DMS153 treated with DMSO at 0.1 percent for 48 hours (cell line): ENCODE data around the gene AP2M1.
"Not testable (repeated sequence)": the region's sequence is repeated elsewhere in the genome, so short reads cannot be mapped to it uniquely, and the experiment has no call there.

Experiments used
- DNase-seq: peaks from one replicate; lab custom pipeline; 2025; ENCODE audit not compliant: unreplicated experiment; lab: John Stamatoyannopoulos, UW

The AP2M1 gene

DNA sequence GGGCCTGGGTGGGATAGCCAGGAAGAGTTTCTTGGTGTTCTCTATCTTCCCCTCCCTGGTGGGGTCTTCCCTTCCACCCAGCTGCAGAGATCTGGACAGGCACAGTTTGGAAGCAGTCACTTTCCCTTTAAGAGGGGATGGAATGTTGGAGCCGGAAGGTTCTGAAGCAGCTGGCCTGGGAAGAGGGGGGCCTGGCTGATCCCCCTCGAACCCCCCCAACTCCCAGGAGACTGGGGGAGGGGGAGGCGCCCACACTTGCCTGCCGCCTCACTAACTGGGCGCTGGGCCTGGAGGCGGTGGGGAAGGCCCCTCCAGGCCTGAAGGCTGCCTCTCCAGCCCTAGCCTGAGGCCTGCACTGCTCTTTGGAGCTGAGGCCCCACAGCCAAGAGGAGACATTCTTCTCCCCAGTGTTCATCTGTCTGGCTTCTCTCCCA, 18.1 kb upstream of the AP2M1 start:
- no peak for DNase-seq

DNA sequence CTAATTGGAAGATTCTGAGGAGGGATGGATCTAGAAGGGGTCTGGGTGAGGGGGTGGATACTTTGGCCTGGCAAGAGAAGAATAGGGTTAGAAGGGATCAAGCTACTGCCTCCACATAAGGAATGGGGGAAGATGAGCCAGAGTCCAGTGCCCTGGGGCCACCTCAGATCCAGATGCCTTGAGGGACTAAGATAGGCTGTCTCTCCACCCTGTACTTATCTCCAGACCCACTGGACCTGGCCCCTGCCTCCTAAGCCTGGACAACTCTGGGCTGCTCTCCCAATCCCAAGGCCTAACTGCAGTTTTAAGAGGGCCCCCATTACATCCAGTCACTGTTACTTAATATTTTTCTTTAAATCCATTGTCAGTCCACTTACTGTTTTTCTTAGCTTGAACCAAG, 17.4 kb upstream of the AP2M1 start:
- DNase-seq, result no peak

DNA sequence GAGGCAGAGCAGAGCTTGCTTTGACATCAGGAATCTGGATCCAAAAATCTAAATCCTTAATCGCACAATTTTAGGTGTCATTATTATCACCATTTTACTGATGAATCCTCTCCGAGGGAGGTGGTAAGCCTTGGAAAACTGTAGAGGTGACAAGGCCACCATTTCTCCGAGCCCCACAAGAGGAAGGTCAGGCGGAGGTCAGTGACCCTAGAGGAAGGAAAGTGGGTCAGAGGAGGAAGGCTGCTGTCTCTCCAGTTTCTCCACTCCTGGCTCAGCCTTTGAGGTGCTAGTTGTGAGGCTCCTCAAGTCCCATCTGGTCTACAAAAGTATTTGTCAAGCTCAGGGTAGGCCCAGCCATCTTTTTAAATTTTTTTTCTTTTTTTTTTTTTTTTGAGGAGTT, 16.3 kb upstream of the AP2M1 start:
- no peak for DNase-seq

DNA sequence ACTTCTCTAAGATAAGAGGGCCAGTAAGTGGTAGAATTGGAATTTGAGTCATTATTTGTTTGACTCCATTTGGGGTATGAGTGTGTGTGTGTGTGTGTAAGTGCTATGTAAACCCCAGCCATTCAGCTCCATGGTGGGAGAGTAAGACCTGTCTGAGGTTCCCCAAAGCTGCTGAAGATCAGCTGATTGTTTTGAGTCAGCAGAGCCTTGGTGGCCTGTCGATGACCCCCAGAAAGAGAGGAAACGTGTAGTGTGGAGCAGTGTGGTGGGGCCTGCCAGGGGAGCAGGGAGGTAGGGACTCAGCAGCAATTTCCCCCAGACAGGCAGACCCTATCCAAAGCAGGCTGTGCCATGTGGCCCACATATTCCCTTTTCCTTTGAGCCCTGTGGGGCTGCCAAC, 14.2 kb upstream of the AP2M1 start:
- no peak for DNase-seq

DNA sequence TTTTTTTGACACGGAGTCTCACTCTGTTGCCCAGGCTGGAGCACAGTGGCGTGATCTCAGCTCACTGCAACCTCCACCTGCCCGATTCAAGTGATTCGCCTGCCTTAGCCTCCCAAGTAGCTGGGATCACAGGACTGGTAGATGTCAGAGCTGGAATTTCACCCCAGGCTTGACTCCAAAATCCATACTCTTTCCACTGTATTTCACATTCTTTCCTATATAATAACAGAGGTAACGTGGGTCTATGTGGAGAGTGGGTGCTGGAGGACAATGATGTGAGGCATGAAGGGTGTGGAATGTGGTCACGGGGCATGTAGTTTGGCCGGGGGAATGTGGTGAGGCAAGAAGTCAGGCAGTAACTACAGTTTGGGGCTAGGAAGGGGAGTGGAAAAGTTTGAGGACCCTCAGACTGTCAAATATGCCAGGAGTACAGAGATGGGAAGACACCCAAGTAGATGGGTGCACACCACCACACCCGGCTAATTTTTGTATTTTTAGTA, 12.0 kb upstream of the AP2M1 start:
- not testable (repeated sequence) for DNase-seq

DNA sequence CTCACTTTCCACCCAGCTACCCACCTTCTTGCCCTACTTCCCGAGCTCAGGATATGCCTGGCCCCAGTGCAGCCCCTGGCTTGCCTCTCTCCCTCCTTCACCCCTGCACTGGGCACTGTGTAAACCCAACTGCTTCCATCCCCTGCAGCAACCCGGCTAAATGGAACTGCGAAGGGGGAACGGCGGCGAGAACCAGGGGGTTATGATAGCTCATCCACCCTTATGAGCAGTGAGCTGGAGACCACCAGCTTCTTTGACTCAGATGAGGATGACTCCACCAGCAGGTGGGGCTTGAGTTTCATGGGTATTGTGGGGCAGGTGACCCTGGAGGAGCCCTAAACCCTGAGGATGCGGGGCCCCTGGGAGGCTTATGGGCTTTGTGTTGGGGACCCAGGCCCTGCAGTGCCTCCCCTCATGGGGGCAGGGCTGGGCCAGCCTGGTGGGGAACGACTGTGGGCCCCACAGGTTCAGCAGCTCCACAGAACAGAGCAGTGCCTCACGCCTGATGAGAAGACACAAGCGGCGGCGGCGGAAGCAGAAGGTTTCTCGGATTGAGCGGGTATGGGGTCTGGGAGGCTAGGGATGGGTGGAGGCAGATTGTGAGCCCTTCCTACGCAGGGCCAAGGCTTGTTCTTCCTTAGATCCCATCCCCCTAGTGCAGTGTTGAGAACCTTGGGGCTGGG, 9.9 kb upstream of the AP2M1 start:
- no peak for DNase-seq

DNA sequence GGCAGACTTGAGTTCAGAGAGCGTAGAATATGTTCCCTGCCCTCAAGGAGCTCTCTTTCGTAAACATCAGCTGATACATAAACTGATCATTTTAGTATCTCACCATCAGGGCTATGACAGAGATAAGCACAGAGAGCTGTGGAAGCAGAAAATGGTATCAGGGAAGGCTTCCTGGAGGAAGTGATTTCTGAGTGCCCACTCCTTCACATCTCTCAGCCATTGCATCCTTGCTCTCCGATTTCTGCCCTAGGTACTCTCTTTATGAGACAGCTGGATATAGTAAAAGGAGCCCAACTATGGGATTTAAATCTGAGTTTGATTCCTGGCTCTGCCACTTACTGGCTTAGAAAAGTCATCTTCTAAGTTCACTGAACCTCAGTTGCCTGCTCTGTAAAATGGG, 9.1 kb upstream of the AP2M1 start:
- DNase-seq, result no peak

DNA sequence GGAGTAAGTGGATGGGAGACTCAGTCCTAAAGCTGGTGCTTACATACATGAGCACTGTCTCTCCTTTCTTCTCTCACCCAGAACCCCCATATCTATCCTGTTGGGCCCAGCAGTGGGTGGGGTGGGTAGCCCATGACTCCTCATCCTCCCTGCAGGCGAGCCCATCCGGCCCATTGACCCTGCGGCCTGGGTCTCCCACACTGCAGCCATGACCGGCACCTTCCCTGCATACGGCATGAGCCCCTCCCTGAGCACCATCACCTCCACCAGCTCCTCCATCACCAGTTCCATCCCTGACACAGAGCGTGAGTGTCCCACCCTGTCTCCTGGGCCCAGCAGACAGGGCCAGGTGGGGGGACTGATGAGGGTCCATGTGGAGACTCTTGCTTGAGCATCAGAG, 8.0 kb upstream of the AP2M1 start:
- DNase-seq, result no peak

DNA sequence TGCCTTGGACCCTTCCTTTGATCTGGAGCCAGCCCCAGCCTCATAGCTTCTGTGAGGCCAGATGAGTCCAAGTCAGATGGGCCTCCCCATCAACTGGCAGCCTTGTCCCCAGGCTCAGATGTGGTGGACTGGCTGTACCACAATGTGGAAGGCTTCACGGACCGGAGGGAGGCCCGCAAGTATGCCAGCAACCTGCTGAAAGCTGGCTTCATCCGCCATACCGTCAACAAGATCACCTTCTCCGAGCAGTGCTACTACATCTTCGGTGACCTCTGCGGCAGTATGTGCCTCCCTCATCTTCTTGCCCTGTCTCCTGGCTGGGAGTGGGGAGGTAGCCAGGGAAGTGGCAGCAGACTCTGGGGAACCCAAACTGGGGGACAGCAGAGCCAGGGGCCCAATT, 6.9 kb upstream of the AP2M1 start:
- no peak for DNase-seq

DNA sequence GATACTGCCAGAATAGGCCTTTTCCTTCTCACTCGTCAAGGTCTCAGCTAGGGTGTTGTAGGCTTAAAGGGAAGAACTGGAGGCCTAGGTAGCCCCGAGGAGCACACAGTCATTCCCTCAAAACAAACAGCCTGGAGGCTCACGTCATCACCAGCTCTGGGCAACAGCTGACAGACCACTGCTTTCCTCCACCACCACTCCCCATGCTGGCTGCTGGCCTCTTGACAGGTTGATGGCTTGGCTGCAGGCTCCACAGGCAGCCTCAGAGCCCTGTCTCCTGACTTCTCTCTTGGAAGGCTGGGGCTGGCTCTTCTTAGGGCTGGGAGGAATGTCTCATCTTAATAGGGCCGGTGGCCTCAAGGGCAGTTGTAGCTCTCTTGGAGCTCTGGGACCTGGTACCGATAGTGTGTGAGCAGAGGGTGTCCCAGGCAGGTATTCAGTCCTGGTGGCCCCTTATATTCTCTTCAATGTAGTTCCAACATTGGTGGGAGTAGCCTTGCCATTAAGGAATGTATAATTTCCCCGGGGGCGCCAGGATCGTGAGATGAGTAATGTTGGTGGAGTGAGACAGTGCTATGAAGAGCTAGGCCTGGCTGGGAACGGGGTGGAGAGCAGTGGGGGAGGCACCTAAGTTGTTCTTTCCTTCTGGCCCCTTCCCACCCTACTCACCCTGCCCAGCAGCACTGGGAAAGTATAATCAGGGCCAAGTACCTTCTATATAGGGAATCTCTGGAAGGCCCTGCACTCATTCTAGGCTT, 6.1 kb upstream of the AP2M1 start:
- DNase-seq, result no peak

DNA sequence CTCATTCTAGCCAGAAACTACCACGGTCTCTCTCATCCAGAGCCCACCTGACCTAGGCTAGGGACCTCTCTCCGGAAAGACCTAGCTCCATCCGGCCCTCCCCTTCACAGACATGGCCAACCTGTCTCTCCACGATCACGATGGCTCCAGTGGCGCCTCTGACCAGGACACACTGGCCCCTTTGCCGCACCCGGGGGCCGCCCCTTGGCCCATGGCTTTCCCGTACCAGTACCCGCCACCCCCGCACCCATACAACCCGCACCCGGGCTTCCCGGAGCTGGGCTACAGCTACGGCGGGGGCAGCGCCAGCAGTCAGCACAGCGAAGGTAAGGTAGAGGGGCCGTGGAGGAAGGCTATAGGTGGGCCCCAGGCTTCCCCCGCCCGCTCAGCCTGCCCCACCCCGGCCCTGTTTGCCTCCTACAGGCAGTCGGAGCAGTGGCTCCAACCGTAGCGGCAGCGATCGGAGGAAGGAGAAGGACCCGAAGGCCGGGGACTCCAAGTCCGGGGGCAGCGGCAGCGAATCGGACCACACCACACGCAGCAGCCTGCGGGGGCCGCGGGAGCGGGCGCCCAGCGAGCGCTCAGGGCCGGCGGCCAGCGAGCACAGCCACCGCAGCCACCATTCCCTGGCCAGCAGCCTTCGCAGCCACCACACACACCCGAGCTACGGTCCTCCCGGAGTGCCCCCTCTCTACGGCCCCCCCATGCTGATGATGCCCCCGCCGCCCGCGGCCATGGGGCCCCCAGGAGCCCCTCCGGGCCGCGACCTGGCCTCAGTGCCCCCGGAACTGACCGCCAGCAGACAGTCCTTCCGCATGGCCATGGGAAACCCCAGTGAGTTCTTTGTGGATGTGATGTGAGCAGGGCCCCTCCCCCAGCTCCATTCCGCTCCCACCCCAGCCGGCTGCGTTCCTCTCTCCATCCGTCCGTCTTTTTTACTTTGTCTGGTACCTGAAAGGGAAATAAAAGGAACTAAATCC, 4.5 kb upstream of the AP2M1 start:
- no peak for DNase-seq

DNA sequence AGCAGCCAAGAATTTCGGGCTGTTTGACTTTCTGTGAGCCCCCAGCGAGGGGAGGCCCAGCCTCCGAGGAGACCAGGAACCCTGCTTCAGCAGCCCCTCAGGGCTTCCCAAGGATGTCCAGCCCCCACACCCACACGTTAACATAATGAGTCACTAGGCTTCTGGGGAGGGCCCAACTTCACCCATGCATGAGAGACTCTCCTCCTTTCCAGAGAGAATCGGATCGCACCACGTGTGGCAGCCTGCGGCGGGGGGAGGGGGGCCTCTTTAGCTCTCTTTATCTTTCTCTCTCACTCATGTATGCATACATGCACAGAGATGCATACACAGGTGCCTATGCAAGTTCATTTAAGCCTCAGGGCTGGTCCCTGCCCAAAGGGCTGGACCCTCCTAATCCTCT, 3.1 kb upstream of the AP2M1 start:
- DNase-seq, result no peak

DNA sequence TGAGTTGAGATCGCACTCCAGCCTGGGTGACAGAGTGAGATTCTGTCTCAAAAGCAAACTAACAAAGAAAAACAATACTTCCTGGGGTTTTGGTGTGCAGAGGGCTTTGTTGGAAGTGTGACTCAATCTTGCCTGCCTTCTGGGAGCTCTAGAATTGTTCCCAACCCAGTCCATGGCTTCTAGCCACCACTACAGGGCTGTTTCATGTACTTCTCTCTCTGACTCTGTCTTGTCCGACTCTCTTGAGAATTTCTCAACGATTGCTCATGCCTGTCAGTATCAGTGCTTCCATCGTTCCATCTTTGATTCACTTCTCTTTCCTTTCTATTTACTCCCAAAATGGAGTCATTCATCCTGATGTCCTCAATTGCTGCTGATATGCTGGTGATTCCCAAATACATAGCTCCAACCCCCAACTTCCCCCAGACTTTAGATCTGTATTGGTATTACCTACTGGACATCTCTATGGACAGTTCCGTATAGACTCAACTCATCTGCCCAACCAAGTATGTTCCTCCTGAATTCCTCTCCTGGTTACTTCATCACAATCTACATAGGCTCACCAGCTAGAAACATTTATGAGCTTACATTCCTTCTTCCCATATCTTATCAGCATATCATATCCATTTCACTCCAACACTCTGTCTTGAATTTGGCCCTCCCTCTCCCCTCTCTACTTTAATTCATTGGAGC, 1.8 kb upstream of the AP2M1 start:
- no peak for DNase-seq

DNA sequence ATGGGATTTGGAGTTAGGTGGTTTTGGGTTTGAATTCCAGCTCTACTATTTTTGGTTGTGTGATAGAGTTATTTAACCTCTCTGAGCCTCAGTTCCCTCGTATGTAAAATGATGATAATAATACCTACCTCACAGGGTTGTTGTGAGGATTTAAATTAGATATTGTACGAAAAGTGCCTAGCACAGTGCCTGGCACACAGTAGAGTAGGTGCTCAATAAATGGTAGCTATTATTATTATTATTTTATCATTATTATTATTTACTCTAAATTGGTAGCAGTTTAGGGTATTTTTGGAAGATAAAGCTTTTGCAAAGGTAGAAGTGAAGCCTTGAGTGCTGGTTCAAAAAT, 1.3 kb upstream of the AP2M1 start:
- no peak for DNase-seq

DNA sequence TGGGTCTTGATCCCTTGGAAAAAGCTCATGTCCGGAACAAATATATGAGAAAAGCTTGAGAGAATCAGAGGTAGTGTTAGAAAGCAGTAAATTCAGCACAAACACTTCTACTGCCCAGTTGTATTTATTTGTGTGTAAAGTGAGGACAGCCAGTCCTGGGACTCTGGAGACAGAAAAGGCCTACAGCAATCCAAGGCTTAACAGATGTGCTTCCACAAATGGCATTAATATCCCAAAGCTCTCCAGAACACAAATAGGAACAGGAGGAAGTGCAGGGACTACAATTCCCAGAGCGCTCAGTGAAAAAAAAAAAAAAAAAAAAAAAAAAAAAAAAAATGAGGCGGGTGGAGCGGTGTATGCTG, 390 bp upstream of the AP2M1 start:
- no peak for DNase-seq

DNA sequence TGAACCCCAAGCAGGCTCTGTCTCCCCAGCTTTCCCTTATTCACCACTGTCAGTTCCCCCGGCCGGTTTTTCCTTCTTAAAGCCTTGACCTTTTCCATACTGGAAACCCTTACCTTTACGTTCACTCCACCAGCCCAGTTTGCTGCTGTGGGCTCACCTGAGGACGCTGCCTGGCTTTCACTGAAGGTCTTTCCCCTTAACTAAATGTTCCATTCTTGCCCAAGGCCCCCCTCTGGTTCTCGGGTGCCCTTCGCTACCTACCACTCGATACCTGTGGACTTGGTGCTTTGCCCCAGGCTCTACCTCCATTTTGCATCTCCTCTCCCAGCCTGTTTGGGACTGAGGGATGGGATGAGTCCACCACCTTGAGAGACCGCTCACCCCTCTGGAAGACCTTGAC, 851 bp downstream of the AP2M1 start:
- DNase-seq, result no peak

DNA sequence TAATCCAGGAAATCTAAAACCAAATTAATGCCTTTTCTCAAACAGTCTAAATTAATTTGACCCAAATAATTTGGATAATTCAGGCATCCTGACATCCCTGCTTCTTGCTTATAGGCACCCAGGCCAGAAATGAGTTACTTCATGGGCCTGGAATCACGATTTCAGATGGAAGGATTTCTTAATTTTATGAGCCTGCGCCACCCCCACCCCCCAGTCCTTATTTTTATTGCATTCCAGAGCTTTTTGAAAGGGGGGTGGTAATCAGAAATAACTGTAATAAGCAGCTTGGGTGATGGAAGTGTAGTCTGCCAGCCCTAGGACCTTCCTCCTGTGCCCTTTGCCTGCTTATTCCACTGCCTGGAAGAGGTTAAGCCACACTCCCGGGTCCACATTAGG, 1.3 kb downstream of the AP2M1 start:
- no peak for DNase-seq

DNA sequence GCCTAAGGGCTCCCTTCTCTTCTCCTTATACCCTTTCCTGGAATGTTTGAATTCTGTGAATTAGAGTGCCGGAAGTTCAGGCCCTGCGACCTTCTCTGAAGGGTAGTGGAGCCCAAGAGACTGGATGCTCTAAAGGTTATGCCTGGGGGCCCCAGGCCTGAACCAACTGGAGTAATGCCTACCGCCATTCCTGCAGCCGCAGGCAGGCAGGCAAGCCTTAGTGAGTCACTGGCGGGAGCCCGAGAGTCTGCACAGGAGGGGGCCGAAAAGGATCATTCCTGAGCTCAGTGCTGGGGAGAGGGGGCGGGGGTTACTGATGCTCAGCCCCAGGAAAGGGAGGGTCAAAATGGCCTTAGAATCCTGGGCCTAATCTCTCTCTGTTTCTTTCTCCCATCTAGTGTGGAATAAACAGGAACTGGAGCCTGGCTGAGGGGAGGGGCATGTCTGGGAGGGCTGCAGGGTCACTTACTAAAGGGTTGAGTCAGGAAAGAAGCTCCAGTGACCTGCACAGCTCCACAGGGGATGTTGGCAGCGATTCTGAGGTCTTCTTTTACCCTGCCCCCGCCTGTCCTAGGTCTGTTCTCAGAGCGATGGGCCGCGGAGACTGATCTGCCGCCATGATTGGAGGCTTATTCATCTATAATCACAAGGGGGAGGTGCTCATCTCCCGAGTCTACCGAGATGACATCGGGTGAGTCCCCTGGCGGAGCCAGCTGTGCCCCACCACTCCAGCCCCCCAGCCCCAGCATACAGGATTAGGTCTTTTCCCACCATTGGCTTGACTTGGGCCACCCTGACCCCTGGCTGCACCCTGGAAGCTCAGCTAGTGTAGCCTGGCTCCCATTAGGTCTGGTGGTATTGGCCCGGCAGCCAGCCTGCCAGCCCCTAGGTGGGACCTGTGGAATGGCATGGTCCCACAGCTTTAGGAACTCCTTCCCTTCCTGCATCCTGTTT, 2.0 kb downstream of the AP2M1 start:
- DNase-seq, result no peak

DNA sequence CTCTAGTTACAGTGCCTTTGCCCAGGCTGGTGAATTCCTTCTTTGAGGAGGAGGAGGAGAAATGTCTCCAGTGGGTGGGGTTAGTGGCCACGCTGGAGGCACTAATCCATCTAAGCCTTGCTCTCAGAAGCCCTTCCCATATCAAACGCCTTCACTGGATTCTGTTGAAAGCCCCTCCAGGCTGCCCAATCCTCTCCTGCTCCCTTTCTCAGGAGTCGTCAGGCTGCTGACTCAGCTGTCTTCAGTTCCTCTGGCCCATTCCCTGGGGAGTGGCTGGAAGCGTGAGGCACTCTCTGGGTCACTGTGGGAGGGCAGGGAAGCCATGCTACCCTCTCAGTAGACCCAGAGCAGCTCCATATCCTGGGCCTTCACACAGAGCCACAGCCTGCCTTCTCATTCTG, 2.7 kb downstream of the AP2M1 start:
- no peak for DNase-seq

DNA sequence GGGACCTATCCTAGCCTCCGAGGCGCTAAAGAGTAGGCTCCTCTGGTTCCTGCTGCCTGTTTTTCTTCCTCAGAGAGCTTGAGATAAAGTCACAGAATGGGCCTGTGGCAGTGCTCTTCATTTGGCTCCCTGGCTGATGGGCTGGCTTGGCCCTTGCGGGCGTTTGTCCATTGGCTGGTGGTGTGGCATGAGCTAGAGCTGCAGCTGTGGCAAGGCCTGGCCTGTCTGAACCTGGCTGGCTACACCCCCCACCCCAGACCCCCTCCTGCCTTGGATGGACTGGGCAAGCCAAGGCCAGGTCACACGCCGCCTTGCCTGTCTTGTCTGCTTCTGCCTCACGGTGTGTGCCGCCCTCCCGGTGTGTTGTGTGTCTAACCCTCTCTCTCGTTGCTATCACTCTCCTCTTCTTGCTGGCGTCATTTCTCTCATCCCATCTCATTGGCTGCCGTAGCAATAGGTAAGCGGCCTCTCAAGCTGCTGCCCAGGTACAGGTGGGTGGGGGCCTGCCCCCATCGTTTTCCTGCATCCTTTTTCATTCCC, 3.2 kb downstream of the AP2M1 start:
- no peak for DNase-seq
